ENCODE measurements around the gene DUSP12.
A peak's percentile ranks its signal among the peaks of the same experiment; 100 is the strongest.
"Not testable (repeated sequence)": the region's sequence is repeated elsewhere in the genome, so short reads cannot be mapped to it uniquely, and the experiment has no call there.

DUSP12 gene

DNA sequence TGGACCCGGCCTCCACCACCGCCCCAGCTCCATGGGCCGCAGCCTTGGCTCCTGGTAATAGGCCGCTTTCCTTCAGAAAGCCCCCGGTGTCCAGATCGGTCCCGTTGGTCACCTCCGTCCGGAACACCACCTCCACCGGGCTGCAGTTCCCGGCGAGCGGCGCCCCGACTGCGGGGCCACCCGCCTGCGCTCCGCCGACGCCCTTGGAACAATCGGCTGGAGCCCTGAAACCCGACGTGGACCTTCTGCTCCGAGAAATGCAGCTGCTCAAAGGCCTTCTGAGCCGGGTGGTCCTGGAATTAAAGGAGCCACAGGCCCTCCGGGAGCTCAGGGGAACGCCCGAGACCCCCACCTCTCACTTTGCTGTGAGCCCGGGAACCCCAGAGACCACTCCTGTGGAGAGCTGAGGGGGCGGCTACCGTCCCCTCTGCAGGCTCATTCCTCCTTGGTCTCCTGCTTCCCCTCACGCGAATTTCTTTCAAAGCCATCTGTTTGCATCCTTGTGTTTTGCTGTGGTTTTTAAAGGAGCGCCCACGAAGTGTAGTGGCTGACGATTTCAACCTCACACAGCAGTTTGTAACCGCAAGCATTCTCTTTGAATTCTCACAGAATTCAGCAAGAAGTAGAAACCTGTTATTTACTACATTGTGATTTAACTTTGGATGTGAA lies 22.2 kb upstream of the DUSP12 start:
- DNase-seq (ENCODE audit: low read depth in 2 of 2): no peak

DNA sequence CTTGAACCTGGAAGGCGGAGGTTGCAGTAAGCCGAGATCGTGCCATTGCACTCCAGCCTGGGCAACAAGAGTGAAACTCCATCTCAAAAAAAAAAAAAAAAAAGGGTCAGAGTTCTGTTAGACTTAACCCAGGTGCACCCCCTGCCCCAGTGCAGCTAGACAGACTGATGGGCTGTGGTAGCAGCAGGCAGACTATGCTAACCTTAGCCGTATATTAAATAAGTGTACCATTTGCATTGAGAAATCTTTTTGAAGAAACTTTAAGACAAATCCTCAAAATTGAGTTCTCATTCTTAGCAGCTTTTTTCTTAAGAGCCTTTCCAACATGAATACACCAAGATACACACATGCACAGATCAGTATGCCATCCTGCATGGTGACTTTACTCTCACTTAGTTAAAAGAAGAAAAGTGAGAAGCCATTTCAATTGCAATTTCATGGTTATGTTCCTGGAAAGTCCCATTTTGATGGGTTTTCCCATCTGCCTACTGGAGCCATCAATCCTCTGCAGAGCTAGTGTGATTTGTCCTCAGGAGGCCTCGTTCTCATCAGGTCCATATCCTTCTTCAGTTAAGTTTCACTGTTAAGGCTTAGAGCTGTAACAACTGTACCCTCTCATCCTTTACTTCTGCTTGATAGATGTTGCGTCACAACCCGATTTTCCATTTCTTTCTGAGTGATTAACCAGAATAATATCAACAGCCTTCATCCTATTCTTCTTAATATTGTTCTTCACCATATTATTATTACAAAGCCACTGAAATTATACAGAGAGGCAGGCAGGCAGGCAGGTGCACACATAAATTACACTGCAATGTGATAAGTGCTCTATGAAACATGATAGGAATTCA lies 21.0 kb upstream of the DUSP12 start:
- no peak for DNase-seq (ENCODE audit: low read depth in 2 of 2)

DNA sequence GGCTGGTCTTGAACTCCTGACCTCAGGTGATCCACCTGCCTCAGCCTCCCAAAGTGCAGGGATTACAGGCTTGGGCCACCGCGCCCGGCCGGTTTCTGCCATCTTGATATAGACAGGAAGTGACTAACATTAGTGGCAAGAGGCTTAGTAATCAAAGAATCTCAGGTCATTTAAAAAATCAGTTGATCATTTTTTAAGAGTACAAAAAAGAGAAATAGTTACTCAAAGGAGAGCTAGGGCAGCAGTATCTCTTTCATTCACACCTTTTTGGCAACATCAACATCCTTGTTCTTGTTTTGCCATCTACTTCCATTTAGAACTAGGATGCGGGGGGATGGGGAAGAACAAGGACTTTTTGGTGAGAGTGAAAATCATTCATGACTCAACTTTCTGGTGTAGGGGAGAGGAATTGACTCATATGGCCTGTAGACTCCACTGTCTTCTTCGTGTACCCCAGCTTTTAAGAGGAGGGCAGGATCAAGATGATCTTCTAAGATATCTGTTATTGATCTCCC lies 19.5 kb upstream of the DUSP12 start:
- DNase-seq (ENCODE audit: low read depth in 2 of 2): peak; percentile 15 to 28

- DNase-seq (ENCODE audit: low read depth in 2 of 2): no peak
Measured at GRCh38 chr1:161731241-161731640, 18.3 kb upstream of the DUSP12 start.

- no peak for DNase-seq (ENCODE audit: low read depth in 2 of 2)
Measured at GRCh38 chr1:161731981-161732718, 17.4 kb upstream of the DUSP12 start.

GRCh38 chr1:161733526-161733925 lies 16.1 kb upstream of the DUSP12 start:
- no peak for DNase-seq (ENCODE audit: low read depth in 2 of 2)

GRCh38 chr1:161735837-161736236 lies 13.7 kb upstream of the DUSP12 start:
- no peak for DNase-seq (ENCODE audit: low read depth in 2 of 2)

GRCh38 chr1:161736335-161736969 lies 13.1 kb upstream of the DUSP12 start:
- no peak for DNase-seq (ENCODE audit: low read depth in 2 of 2)

DNA sequence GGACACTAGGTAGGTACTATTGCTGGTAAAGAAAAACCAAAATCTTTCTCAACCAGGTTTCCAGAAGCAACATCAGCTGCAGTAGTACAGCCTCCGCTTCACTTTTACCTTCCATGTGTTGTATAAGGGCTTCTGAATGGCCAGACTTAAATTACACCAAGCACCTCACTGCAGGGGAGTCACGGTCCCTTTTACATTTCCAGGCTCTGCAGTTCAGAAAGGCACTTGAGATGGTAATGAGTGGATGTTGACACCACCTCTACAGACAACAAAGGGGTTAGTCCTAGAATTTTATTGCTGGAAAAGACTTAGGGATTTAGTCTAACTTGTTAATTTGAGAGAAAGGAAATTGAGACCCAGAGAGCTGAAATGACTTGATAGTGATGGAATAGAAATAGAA lies 12.0 kb upstream of the DUSP12 start:
- no peak for DNase-seq (ENCODE audit: low read depth in 2 of 2)

- DNase-seq (ENCODE audit: low read depth in 2 of 2): no peak
Measured at GRCh38 chr1:161738627-161739287, 10.8 kb upstream of the DUSP12 start.

GRCh38 chr1:161739865-161740566 lies 9.6 kb upstream of the DUSP12 start:
- DNase-seq (ENCODE audit: low read depth in 2 of 2): no peak

- no peak for DNase-seq (ENCODE audit: low read depth in 2 of 2)
Measured at GRCh38 chr1:161740921-161741320, 8.7 kb upstream of the DUSP12 start.

DNA sequence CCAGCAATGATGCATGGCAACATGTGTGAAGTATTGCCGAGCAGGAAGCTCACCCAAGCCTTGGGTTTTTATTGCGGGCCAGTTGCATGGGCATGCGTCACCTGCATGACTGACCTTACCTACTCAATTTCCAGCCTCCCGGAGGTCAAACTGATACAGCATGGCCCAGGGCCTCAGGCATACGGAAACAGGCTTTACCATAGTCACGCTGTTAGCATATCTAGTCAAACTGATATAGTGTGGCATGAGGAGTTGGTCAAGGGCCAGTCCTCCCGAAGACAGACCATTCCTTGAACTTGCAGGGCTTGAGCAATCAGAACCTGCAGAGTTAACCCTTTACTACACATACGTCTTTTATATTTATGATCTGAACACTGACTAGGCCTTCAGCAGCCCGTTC lies 6.4 kb upstream of the DUSP12 start:
- DNase-seq (ENCODE audit: low read depth in 2 of 2): no peak

DNA sequence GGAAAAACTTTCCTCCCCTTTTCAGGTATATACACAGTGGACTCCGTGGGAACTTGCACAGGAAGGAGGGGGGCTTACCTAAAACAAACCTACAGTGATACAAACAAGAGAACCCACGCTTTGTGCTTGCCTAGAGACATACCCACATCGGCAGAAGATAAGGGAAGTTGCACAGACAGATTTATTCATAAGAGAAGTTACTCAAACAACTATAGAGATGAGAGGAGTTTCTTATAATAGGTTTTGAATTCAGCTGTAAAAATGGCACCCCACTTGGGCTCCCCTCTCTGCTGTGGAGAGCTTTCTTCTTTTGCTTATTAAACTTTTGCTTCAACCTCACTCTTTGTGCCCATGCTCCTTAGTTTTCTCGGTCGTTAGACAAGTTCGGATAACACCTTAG lies 1.8 kb upstream of the DUSP12 start:
- no peak for DNase-seq (ENCODE audit: low read depth in 2 of 2)

DNA sequence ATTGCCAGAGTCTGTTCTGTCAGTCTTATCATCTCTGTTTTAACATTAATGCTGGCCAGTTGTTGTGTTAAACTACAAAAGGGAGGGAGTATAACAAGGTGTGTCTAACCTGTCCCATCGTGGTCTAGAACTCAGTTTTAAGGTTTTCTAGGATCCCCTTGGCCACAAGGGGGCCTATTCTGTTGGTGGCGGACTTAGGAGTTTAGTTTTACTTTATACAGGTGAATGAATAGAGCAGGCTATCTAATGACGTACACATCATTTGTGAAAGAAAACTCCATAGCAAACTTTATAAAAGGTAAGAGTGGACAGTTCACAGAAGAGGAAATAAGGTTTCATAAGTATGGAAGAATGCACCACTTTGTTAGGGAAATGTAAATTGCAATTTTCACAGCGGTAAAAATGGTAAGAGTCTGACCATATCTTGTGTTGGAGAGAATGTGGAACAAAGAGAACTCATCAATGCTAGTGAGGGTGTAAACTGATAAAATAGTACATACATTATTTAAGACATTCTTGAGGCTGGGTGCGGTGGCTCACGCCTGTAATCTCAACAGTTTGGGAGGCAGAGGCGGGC lies 14.0 kb downstream of the DUSP12 start:
- no peak for DNase-seq (ENCODE audit: low read depth in 2 of 2)

DNA sequence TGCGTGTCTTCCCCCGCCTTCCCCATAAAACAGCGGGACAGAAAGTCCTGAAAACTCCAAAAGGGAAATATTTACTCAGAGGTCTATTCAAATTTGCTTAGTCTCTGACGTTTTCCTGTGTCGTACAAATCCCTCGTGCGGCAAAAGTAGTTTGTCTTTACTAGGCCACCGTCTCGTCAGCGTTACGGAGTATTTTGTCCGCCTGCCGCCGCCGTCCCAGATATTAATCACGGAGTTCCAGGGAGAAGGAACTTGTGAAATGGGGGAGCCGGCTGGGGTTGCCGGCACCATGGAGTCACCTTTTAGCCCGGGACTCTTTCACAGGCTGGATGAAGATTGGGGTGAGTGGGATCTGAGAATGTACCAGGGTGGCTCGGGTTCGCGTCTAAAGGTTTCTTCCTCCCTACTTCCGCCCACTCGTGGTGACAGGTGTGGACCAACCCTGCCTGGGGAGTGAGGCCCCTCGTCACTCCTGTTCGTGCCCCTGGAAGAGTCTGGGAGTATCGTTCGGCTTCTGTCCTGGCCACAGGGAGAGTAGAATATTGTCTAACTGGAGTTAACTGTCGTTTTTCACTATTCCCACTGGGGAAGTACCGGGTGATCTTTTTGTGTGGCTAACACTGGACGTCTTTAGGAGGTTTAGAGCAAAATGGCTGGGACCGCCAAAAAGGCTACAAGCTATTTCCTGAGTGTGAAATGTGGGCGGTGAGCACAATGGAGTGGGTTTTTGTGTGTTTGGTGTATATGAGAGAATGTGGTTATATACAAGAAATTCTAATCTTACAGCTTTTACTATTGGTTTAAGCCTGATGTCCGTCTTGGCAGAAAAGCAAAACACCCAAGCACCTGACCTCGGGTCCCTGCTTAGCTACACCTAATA lies 16.8 kb downstream of the DUSP12 start, which contains the start of gene ATF6:
Gene ATF6, plus strand, starts transcription at position 219 of the 880 bp plus-strand sequence. Its CDS starts 41 bp downstream, at position 260.
- peak; percentile 64 to 67 for DNase-seq (ENCODE audit: low read depth in 2 of 2)

DNA sequence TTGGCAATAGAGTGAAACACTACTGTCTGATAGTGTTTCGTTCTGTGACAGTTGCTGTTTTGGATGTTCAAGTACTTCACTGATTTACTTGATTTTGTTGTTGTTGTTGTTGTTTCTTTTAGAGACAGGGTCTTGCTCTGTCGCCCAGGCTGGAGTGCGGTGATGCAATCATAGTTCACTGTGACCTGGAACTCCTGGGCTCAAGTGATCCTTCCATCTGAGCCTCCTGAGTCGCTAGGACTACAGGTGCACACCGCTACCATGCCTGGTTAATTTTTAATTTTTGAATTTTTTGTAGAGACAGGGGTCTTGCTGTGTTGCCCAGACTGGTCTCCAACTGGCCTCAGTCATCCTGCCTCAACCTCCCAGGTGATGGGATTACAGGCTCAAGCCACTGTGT lies 18.9 kb downstream of the DUSP12 start:
- DNase-seq (ENCODE audit: low read depth in 2 of 2): no peak

- no peak for DNase-seq (ENCODE audit: low read depth in 2 of 2)
Measured at GRCh38 chr1:161768986-161769672, 19.5 kb downstream of the DUSP12 start.

GRCh38 chr1:161769673-161770045 lies 20.1 kb downstream of the DUSP12 start:
- DNase-seq (ENCODE audit: low read depth in 2 of 2): not testable (repeated sequence)
